Type B pancreatic cell (in vitro differentiated cells): Measurements from ENCODE around the gene KAT2A. TPM values are rescaled to one million over a fixed set of nuclear protein-coding genes. Genes with fewer than 3 reads are reported as not detected.

Experiments
- DNase-seq: peaks from one replicate; pipeline ENCODE4 v3.0.0; 2021; ENCODE audit warnings: mixed read lengths; ENCODE audit not compliant: unreplicated experiment; ENCODE audit errors: extremely low spot score
- H3K27ac Mint-ChIP-seq: 2 replicates; pipeline ENCODE4 v1.8.0; 2021; ENCODE audit warnings: mild to moderate bottlenecking, mixed read lengths
- H3K27me3 Mint-ChIP-seq: 2 replicates; pipeline ENCODE4 v1.8.0; 2021; ENCODE audit warnings: mixed read lengths
- H3K36me3 Mint-ChIP-seq: 2 replicates; pipeline ENCODE4 v1.8.0; 2021; ENCODE audit warnings: mixed read lengths
- H3K4me1 Mint-ChIP-seq: one replicate; pipeline ENCODE4 v1.8.0; 2021; ENCODE audit warnings: mixed read lengths; ENCODE audit not compliant: unreplicated experiment
- H3K4me3 Mint-ChIP-seq: 2 replicates; pipeline ENCODE4 v1.8.0; 2021; ENCODE audit warnings: mild to moderate bottlenecking, mixed read lengths
- H3K9me3 Mint-ChIP-seq: 2 replicates; pipeline ENCODE4 v1.8.0; 2021; ENCODE audit warnings: mixed read lengths
- total RNA-seq: library from RNA; stranded (reverse); gene quantifications from 2 replicates; pipeline ENCODE4 v1.2.1, GENCODE V29; 2021; ENCODE audit warnings: low replicate concordance
- TF ChIP-seq, protein P1 (sequence below): fragments of 200-600 bp; sonication (generic); conservative IDR thresholded peaks from 2 replicates; pipeline ENCODE4 v1.5.0; 2021; ENCODE audit warnings: antibody characterized with exemption, mild to moderate bottlenecking

The KAT2A gene
- total RNA-seq, 1 donor from 2014 or later: 63.5 TPM

DNA sequence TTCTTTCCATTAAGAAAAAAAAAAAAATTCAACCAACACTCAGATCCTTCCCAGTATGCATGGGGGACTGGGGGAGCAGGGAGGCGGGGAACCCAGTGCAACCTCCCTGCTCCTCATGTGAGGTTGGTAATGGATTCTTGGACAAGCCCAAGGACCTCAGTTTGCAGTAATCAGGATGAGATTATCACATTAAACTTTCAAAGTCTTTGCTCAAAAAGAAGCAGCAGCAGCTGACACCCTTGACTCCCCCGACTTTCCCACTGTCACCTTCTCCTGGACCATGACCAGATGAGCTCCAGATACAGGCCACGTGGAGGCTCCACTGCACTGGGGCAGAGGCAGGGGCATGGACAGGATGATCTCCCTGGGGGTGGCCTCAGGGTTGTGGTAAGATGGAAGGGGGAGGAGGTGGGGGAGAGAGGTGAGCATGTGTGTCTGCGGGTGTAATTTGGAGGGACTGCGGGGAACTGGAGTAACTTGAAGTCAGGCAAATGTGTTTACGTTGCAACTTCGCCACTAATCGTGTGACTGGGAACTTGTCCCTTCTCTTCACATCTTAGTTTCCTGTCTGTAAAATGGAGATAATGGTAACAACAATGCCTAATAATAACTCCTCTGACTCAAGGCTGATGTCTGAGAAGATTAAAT lies 42.6 kb downstream of the KAT2A start:
- no peak for DNase-seq
- Mint-ChIP-seq H3K27me3 (peaks cover 32% of the 10 kb centered on the region), H3K9me3 (no peaks in the 10 kb centered on the region), H3K4me1 (no peaks in the 10 kb centered on the region), H3K4me3 (no peak overlapping the region), H3K36me3 (no peaks in the 10 kb centered on the region), H3K27ac (no peak overlapping the region)
- TF ChIP-seq, protein P1, sequence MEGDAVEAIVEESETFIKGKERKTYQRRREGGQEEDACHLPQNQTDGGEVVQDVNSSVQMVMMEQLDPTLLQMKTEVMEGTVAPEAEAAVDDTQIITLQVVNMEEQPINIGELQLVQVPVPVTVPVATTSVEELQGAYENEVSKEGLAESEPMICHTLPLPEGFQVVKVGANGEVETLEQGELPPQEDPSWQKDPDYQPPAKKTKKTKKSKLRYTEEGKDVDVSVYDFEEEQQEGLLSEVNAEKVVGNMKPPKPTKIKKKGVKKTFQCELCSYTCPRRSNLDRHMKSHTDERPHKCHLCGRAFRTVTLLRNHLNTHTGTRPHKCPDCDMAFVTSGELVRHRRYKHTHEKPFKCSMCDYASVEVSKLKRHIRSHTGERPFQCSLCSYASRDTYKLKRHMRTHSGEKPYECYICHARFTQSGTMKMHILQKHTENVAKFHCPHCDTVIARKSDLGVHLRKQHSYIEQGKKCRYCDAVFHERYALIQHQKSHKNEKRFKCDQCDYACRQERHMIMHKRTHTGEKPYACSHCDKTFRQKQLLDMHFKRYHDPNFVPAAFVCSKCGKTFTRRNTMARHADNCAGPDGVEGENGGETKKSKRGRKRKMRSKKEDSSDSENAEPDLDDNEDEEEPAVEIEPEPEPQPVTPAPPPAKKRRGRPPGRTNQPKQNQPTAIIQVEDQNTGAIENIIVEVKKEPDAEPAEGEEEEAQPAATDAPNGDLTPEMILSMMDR: no peak

DNA sequence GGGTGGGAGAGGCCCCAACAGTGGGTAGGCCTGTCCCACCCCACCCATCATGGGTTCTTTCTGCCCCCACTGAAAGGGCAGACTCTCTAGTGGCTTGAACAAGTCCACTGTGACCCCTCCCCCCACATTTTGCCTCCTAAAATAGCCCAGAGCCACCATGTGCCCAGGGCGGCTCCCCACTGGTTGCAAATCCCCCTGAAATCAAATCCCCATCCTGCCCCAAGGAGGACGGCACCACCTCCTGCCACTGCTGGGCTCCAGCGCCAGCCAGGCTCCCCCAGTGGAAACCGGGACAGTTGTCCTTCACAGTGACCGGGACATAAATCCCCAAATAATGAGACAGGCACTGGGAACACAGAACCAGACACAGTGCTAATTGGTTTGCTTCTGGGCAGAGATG lies 43.4 kb downstream of the KAT2A start:
- Mint-ChIP-seq H3K36me3 (no peaks in the 10 kb centered on the region), H3K9me3 (no peaks in the 10 kb centered on the region), H3K27ac (no peak overlapping the region), H3K27me3 (peaks cover 39% of the 10 kb centered on the region), H3K4me1 (no peaks in the 10 kb centered on the region), H3K4me3 (no peak overlapping the region)
- TF ChIP-seq, protein P1: no peak
- no peak for DNase-seq

DNA sequence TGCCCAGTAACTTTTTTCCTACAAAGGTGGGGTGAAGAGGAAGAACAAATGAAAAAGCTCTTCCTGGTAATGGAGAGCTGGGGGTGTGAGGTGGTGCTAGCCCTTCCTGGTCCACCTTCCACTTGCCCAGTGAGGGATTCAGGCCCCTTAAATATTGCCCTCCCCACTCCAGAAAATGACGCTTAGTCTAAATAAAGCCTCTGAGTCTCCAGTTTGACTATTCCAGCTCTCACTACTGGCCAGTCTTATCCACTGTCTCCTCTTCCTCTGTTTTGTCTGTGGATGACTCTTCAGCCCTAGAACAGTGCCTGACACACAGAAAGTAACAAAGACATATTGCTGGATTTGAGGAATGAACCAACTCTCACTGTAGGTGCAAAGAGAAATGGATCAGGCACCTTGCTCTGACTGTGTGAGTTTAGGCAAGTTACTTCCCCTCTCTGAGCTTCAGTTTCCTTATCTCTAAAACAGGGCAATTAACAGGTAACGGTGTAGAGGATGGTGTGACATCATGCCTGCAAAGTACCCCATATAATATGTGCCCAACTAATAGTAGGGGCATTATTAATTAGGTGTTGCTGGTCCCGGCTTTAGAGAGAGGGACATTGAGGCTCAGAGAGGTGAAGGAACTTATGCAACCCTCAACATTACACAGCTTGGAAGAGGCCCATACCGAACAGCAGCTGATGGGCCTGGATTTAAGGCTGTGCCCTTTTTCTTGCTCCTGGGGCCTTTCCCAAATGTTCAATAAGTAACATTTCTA lies 44.2 kb downstream of the KAT2A start:
- TF ChIP-seq, protein P1: no peak
- Mint-ChIP-seq H3K36me3 (no peaks in the 10 kb centered on the region), H3K27me3 (peaks cover 39% of the 10 kb centered on the region), H3K4me3 (no peak overlapping the region), H3K27ac (no peak overlapping the region), H3K9me3 (no peaks in the 10 kb centered on the region), H3K4me1 (no peaks in the 10 kb centered on the region)
- no peak for DNase-seq

DNA sequence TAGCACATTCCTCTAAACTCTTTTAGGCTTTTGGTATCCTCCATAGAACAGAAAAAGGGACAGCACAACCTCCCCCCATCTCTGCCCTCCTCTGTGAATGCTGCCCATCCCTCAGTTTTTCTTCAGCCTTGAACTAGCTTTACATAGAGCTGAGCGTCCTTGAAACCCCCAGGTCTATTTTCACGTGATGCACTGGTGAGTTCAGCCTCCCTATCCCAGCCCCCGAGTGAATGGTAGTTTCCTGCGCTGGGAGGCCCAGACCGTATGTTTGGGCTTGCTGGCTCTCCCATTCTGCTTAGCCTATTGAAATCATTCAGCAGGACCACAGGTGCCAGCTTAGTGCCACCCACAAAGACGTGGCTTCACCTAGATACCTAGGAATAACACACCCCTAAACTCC lies 45.4 kb downstream of the KAT2A start:
- Mint-ChIP-seq H3K4me3 (no peak overlapping the region), H3K36me3 (no peaks in the 10 kb centered on the region), H3K9me3 (no peaks in the 10 kb centered on the region), H3K27ac (no peak overlapping the region), H3K27me3 (peaks cover 50% of the 10 kb centered on the region), H3K4me1 (no peaks in the 10 kb centered on the region)
- TF ChIP-seq, protein P1: no peak
- no peak for DNase-seq

DNA sequence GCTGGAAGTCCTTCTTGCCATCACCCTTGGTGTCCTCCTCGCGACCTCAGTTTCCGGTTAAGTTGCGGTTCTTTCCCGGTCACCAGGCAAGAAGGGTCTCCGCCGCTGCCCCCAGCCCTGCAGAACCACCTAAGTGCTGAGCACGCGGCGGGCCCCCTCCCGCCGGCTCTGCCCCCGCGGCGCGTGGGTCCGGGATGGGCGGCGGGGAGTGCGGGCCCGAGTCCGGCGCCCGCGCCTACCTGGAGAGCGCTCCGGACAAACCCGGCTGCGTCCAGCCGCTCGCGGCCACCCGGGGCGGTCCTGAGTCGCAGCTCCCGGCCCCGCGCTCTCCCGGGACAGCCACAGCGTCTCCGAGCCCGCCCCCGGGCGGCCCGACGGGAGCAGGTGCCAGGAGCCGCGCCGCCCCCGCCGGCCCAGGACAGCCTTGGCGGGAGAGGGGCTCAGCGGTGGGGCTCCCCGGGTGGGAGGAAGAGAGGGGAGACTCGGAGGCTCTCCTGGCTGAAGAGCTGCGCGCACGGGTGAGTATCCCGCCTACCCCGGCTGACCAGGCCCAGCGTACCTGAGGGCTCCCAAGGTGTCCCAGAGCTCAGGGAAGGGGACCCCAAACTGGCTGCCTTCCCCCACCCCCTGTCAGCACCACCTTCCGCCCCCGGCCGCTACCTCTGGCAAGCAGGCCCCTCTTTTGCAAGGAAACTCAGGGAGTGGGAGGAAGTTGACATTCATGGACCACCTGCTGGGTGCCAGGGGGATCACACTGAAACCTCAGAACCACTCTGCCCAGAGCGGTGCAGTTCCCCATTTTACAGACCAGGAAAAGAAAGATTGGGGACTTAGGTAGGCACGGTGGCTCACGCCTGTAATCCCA lies 48.6 kb downstream of the KAT2A start:
- Mint-ChIP-seq H3K4me1 (peaks cover 5% of the 10 kb centered on the region), H3K27me3 (peaks cover 52% of the 10 kb centered on the region), H3K4me3 (peak overlapping the region; percentile 36), H3K9me3 (no peaks in the 10 kb centered on the region), H3K27ac (no peak overlapping the region), H3K36me3 (no peaks in the 10 kb centered on the region)
- DNase-seq: no peak
- TF ChIP-seq, protein P1: peak; percentile 44
